GM18909 (cell line): ENCODE results near the gene KERA.

Source experiments
- ATAC-seq: cut with Tn5 transposase; IDR thresholded peaks from one replicate; pipeline ENCODE4 v1.9.1; 2021; ENCODE audit warnings: mild to moderate bottlenecking; ENCODE audit not compliant: unreplicated experiment, poor library complexity

KERA gene

GRCh38 chr12:91019455-91019854 lies 38.4 kb downstream of the KERA start:
- no peak for ATAC-seq

GRCh38 chr12:91017511-91018263 lies 40.1 kb downstream of the KERA start:
- no peak for ATAC-seq

- no peak for ATAC-seq
Measured at GRCh38 chr12:91017043-91017442, 40.8 kb downstream of the KERA start.

GRCh38 chr12:91009319-91009950 lies 48.4 kb downstream of the KERA start:
- ATAC-seq, result peak; percentile 90

- peak; percentile 83 for ATAC-seq
Measured at GRCh38 chr12:91007531-91008290, 50.1 kb downstream of the KERA start.

- ATAC-seq, result no peak
Measured at GRCh38 chr12:91004872-91005271, 53.0 kb downstream of the KERA start, which contains the start of gene EPYC. TSS of gene EPYC (minus strand) at chr12:91004972. CDS start at chr12:91002565, 2,407 bp downstream.

- ATAC-seq, result no peak
Measured at GRCh38 chr12:91003737-91004136, 54.1 kb downstream of the KERA start.

- ATAC-seq, result no peak
Measured at GRCh38 chr12:91001306-91001705, 56.5 kb downstream of the KERA start.
